Sigmoid colon (tissue), 4 donors: ENCODE results near the gene SAMM50.

Experiments
- CTCF ChIP-seq, 4 experiments: fragments of 450-650 bp in 3 of 4; fragments of 200-600 bp in 1 of 4; IDR thresholded peaks; one replicate each; pipeline ENCODE4 v1.5.1; 2016 to 2019; ENCODE audit warnings: antibody characterized with exemption in 4 of 4, mild to moderate bottlenecking in 3 of 4, moderate library complexity in 2 of 4
- EP300 ChIP-seq, 4 donors: sonication (generic); formaldehyde crosslinking; IDR thresholded peaks; one replicate each; pipeline ENCODE4 v1.6.1; 2017; ENCODE audit warnings: antibody characterized with exemption in 4 of 4

- TF ChIP-seq CTCF (IDR thresholded peaks at IDR 0.05) (no peak), EP300 (IDR thresholded peaks at IDR 0.05) (no peak)
These were observed 23.5 kb upstream of the SAMM50 start for GRCh38 chr22:43931771-43932170.
